NCI-H146 treated with DMSO at 0.1 percent for 48 hours (cell line): ENCODE measurements around the gene LZTR1.
"Not testable (repeated sequence)": the region's sequence is repeated elsewhere in the genome, so short reads cannot be mapped to it uniquely, and the experiment has no call there.

Source experiments
- DNase-seq: peaks from one replicate; lab custom pipeline; 2025; ENCODE audit not compliant: unreplicated experiment; lab: John Stamatoyannopoulos, UW

LZTR1 gene

DNA sequence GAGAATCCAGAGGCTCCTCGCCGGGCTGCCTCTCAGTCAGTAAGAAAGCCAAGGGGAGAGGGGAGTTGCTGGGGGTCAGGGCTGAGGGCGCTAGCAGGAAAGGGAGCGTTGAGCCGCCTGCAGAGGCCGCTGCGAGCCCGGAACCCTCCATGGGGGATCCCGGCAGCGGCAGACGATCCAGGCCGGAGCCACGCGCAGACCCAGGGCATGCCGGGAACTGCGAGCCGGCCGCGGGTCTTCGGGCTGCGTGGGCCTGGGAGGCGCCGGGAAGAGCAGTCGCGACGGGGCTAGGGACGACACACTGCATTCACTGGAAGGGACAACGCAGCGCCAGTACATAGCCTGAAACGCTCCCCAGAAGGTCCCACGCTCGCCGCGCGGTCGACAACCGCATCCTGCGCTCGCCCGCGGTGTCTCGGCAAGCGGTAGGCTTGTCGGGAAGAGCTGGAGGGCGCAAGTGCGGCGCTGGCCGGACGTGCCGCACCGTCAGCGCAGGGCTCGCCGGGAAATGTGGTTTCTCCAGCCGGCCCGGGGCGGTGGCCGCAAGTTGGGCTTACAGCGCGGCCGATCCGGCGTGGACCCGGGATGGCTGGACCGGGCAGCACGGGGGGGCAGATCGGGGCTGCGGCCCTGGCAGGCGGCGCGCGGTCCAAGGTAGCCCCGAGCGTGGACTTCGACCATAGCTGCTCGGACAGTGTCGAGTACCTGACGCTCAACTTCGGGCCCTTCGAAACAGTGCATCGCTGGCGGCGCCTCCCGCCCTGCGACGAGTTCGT is at the start of gene LZTR1:
LZTR1 (plus strand) TSS at position 511 of the 776 bp plus-strand sequence; CDS start at position 586, 75 bp downstream.
- DNase-seq = peak; percentile 22

DNA sequence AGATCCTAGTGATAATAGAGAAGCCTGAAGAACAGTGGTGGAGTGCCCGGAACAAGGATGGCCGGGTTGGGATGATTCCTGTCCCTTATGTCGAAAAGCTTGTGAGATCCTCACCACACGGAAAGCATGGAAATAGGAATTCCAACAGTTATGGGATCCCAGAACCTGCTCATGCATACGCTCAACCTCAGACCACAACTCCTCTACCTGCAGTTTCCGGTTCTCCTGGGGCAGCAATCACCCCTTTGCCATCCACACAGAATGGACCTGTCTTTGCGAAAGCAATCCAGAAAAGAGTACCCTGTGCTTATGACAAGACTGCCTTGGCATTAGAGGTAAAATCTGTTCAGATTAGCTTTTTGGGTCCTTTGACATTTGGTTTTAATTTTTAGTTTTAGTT is 48.2 kb upstream of the LZTR1 start:
- no peak for DNase-seq

DNA sequence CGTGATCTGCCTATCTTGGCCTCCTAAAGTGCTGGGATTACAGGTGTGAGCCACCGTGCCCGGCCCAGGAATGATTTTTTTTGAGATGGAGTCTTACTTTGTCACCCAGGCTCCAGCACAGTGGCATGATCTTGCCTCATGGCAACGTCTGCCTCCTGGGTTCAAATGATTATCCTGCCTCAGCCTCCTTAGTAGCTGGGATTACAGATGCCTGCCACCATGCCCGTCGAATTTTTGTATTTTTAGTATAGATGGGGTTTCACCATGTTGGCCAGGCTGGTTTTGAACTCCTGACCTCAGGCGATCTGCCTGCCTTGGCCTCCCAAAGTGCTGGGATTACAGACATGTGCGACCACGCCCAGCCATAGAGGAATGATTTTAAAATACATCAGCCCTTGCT is 47.0 kb upstream of the LZTR1 start:
- not testable (repeated sequence) for DNase-seq

DNA sequence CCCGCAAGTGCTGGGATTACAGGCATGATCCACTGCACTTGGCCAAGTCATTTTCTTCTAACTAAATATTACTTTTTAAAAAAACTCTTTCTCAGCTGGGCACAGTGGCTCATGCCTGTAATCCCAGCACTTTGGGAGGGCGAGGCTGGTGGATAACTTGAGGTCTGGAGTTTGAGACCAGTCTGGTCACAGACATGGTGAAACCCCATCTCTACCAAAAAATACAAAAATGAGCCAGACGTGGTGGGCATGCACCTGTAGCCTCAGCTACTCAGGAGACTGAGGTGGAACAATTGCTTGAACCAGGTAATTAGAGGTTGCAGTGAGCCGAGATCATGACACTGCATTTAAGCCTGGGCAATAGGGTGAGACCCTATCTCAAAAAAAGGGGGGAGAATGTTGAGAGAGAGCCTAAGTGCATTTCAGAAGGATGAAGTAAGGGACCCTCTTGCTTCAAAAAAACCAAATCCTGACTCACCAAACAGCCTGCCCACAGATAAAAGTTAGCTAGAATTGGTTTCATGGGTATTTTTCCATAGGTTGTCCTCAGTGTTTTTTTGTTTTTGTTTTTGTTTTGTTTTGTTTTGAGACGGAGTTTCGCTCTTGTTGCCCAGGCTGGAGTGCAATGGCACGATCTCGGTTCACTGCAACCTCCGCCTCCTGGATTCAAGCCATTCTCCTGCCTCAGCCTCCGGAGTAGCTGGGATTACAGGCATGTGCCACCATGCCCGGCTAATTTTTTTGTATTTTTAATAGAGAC is 46.1 kb upstream of the LZTR1 start:
- not testable (repeated sequence) for DNase-seq

DNA sequence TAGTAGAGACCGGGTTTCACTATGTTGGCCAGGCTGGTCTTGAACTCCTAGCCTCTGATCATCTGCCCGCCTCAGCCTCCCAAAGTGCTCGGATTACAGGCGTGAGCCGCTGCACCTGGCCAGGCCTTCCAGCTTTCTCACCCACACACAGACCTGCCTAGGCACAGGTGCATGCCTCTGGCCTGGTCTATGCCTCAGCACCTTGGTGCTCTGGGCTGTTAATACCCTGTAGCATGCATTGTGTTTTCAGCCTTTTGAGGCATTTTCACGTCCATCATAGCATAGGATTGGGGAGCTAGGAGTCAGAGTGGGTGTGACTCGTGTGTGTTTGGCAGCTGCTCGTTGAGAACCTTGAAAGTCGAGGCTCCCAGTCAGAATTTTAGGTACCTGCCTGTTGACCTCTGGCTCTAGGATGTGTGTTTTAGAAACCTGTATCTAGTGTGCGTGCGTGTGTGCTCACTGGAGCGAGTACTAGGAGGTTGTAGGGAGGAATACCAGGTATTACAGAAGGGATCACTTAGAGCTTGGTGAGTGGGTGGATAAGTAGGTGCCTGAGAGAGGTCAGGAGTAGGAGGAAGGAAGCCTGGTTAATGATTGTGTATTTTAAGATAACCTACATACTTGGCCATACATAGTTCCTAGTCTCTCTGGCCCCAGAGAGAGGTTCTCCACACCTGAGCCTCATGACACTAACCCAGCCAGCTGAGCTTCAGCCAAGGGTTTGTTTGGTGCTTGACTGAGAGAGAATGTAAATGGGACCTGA is 44.9 kb upstream of the LZTR1 start:
- no peak for DNase-seq

DNA sequence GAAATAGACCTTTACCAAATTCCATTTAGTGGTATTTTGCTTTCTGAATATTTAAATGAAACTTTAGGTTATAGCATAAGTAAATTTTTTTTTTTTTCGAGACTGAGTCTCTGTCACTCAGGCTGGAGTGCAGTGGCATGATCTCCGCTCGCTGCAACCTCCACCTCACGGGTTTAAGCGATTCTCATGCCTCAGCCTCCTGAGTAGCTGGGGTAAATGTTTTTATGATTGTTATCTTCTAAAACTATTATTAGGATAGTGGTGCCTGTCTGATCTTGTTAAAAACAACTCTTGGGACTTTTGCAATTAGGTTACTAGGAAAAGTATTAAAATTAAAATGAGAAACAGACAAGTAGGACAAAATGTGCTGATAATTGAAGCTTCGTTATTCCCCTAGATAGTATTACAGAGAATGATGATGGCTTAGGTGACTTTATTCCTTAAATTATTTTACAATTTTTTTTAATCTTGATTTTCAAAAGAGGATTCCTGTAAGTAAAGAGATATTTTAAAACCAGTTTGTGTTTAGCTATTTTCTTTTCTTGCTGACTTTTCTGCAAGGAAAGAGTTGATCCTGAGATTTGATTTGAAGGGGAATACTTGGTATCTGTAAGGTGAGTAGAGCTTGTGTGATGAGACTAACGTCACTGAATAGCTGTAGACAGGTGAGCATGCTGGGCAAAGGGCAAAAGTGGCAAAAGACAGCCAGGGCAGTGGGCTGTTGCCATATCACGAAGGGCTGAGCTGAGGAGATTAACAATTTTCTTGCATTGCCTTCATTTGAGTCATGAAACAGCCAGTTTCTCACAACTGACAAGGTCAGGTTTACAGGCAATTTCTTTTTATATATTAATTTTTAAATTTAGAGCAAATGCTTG is 44.1 kb upstream of the LZTR1 start:
- DNase-seq = no peak

DNA sequence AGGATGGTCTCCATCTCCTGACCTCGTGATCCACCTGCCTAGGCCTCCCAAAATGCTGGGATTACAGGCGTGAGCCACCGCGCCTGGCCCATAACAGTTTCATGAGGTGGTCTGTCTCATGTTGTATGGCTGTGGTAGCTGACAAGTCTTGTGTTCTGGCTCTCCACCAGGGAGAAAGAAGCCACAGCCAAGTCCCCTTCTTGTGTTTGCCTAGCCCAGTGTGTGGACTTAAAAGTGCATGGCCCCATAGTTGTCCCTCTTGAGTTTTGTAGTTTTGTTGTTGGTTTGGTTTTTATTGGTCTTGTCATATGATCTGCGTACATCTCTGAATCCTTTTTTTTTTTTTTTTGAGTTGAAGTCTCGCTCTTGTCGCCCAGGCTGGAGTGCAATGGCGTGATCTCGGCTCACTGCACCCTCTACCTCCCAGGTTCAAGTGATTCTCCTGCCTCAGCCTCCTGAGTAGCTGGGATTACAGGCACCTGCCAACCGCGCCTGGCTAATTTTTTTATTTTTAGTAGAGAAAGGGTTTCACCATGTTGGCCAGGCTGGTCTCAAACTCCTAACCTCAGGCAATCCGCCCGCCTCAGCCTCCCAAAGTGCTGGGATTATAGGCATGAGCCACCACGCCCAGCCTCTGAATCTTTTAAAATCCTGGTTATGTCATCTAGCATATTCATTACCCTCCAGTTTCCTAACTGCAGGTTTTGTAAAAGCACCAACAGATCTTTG is 42.5 kb upstream of the LZTR1 start:
- not testable (repeated sequence) for DNase-seq

DNA sequence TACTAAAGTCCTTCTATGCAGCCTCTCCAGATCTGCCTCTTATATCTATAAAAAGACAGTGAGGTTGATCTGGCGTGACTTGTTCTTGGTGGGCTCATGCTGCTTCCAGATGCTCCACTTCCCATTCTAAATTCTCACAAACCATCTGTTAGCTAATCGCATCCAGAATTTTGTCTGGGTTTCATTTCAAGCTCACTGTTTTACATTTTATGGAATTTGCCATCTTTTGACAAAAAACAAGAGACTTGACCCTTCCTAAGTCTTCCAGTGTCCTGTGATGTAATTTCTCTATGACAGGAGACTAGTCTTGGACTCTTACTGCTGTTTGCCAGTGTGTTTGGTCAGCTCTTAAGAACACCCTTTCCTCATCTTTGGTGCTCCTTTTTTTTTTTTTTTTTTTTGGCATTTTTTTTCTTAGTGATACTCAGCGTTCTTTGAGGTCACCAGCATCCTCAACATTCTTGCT is 41.9 kb upstream of the LZTR1 start:
- no peak for DNase-seq

DNA sequence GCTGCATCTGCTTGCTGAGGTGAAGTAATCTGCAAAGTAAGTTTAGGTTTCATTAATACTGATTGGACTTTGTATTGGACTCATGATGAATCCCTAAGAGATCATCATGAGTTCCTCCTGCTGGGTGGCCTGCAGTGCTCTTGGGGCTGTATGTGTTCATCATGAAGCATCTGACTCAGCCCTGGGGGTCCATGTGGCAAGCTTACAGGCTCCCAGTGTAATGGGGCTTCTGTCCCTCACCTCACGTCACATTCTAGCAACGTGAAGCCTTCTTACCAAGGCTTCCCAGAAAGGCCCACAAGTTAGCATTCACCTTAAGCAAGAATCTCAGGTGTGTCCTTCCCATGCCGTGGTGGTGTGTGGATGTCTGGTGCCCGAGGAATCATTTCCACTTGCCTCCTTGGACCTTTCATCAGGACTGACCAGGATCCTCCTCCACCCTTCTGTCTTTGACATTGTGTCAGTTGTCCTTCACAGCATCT is 41.2 kb upstream of the LZTR1 start:
- no peak for DNase-seq

DNA sequence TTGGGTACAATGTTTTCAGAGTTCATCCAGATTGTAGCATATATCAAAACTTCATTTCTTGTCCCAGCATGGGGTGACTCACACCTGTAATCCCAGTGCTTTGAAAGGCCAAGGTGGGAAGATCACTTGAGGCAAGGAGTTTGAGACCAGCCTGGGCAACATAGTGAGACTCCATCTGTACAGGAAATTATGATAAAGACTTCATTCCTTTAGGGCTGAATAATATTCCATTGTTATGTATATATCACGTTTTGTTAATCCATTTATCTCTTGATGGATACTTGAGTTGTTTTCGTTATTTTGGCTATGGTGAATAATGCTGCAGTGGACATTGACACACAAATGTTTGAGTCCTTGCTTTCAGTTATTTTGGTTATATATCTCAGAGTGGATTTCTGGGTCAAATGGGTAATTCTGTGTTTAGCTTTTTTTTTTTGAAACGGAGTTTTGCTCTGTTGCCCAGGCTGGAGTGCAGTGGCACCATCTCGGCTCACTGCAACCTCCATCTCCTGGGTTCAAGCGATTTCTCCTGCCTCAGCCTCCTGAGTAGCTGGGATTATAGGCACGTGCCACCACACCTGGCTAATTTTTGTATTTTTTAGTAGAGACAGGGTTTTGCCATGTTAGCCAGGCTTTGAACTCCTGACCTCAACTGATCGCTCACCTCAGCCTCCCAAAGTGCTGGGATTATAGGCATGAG is 39.7 kb upstream of the LZTR1 start:
- not testable (repeated sequence) for DNase-seq

DNA sequence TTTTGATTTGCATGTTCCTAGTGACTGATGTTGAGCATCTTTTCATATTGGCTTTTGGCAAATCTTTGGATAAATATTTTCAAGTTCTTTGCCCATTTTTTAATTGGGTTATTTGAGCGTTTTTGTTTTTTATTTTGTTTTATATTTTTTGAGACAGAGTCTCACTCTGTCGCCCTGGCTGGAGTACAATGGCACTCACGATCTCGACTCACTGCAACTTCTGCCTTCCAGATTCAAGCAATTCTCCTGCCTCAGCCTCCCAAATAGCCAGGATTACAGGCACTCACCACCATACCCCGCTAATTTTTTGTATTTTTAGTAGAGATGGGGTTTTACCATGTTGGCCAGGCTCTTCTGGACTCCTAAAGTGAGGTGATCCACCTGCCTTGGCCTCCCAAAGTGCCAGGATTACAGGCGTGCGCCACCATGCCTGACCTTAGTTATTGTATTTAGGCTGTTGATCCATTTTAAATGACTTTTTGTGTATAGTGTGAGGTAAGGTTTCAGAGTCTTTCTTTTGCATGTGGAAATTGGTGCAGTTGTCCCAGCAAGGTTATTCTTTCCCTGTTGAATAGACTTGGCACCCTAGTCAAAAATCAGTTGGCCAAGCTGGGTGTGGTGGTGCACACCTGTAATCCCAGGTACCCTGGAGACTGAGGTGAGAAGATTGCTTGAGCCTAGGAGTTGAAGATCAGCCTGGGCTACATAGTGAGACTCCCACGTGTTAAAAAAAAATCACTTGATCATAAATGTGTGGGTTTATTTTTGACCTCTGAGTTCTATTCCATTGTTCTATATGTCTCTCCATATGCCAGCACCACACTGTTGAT is 38.8 kb upstream of the LZTR1 start:
- DNase-seq = no peak

DNA sequence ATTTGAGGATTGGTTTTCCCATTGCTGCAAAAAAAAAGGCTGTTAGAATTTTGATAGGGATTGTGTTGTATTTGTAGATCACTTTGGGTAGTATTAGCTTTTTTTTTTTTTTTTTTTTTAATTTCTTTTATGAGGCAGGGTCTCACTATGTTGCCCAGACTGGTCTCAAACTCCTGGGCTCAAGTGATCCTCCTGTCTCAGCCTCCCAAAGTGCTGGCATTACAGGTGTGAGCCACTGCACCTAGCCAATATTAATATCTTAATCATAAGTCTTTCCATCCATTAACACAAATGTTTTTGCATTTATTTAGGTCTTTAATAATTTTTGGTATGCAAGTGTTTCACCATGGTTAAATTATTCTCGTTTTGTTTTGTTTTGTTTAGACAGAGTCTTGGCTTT is 38.1 kb upstream of the LZTR1 start:
- DNase-seq = no peak

DNA sequence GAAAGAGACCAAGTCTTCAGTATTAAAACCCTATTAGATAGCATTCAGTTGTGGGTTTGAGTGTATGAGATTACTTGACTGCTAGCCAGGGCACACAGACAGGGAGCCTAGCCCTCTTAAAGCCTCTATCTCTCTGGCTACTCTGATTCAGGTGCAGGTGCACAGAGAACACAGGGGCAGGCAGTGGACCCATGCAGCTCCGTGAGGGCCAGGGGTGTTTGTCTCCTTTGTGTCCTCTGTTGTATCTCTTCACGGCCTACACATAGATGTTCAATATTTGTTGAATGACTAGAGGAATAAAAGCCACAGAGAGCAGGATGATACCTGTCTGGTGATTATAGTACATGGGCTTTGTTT is 36.5 kb upstream of the LZTR1 start:
- DNase-seq = no peak

DNA sequence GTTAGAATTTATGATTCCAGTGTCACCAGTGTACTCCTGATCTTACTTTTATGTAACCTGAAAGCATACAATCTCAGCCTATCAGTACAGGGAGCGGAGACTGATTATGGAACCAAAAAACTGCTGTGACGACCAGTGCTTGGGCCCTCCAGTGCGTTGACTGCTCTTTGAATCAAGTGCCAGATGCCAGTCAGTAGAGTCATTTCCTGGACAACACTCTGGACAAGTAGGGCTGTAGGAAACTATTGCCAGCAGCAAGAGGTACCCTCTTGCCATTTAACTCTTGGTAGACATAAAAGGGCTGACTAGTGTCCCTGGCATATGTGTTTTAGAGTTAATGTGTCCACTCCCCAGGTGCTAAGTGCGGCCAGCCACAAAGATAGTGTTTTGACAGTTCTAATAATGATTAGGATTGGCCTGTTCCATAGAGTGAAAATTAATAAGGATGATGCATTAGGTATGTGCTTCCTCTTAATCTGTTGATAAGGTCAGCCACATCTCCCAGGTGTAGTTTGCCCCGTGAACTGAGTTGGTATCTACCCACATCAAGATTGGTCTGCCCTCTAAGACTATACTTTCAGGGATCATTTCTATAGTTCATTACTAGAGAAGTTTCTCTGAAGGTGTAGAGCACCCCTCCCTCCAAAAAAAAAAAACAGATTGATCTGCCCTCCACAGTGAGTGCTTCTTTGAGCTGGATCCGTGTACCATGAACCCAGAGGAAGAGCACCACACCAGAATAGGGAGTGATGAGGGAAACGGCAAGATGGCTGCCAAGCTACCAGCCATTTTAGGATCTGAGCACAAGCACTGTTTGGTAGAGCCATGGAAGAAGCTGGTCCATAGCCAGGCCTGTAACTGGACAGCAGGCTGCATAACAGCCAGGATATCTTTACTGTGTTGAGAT is 35.8 kb upstream of the LZTR1 start:
- DNase-seq = no peak

DNA sequence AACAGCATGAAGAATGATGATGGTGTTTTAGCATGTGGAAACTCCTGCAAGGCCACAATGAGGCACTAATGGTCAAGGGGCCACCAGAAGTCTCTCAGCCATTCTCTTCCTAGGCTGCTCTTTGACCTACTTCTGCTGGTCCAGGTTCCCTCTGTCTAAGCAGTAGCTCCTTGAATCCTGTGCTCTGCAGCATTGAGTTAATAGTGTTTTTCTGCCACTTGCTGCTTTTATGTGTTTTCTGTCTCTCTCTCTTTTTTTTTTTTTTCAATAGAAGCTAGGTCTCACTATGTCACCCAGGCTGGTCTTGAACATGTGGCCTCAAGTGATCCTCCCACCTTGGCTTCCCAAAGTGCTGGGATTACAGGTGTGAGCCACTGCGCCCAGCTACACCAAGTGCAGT is 35.1 kb upstream of the LZTR1 start:
- DNase-seq = no peak

DNA sequence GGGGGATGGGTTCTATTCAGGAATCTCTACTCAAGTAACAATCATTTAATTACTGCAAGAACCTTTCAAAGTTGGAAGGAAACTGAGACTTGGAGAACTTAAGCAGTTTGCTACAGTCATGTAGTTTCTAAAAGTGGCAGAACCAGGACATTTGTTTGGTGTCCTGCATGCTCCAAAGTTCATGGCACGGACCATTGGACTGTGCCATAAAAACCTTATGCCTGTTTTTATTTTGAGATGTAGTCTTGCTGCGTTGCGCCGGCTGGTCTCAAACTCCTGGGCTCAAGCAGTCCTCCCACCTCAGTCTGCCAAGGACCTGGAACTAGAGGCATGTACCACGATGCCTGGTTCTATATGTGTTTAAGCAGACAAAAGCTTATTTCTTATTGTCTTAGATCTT is 33.6 kb upstream of the LZTR1 start:
- DNase-seq = no peak

DNA sequence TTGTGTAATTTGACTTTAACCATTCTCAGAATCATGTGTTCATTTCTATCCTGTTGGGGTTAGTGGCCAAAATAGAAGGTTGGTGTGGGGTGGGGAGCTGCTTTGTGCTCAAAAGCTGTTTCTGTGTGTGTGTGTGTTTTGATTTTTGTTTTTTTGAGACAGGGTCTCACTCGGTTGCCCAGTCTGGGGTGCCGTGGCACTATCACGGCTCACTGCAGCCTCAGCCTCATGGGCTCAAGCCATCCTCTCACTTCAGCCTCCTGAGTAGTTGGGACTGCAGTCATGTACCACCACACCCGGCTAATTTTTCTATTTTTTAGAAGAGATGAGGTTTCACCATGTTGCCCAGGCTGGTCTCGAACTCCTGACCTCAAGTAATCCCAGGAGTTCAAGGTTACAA is 33.1 kb upstream of the LZTR1 start:
- no peak for DNase-seq
